IMR-90 (cell line): ENCODE measurements around the gene PRPS1. TPM values are rescaled to one million over a fixed set of nuclear protein-coding genes. Genes with fewer than 3 reads are reported as not detected.

Source experiments
- ATAC-seq: fragments of 200-7000 bp; cut with Tn5 transposase; 2 replicates; pipeline ENCODE4 v1.9.1; 2020; ENCODE audit warnings: low read depth, mild to moderate bottlenecking, moderate library complexity
- BruUV-seq: library from RNA; stranded (reverse); fragments of 400-500 nt; replicated peaks from 2 replicates; lab custom pipeline; 2021; lab: Mats Ljungman, UMichigan
- CTCF ChIA-PET: fragments of 300-600 bp; formaldehyde crosslinking; extraction: SDS; loops from one replicate; lab custom pipeline; 2021; ENCODE audit warnings: antibody characterized with exemption; lab: Yijun Ruan, JAX
- POLR2A ChIA-PET: fragments of 300-600 bp; sonication (Branson Sonifier 250); formaldehyde crosslinking; loops from one replicate; lab custom pipeline; 2022; ENCODE audit warnings: antibody characterized with exemption; ENCODE audit not compliant: unreplicated experiment; lab: Charles Lee
- DNase-seq: peaks from one replicate; pipeline ENCODE4 v3.0.0; 2013
- H2AFZ ChIP-seq: replicated peaks from 2 replicates; pipeline ENCODE3; 2013; ENCODE audit warnings: low read length, mild to moderate bottlenecking; ENCODE audit not compliant: poor library complexity
- H2AK5ac ChIP-seq: 2 replicates; pipeline ENCODE4 v1.6.1; 2013; ENCODE audit warnings: low read depth, low read length, inconsistent platforms
- H2AK9ac ChIP-seq: replicated peaks from 2 replicates; pipeline ENCODE3; 2013; ENCODE audit warnings: mild to moderate bottlenecking, low read depth, low read length, moderate library complexity; ENCODE audit not compliant: poor library complexity
- H2BK120ac ChIP-seq: 2 replicates; pipeline ENCODE4 v1.6.1; 2013; ENCODE audit warnings: low read depth, low read length, inconsistent platforms
- H2BK15ac ChIP-seq: 3 replicates; pipeline ENCODE4 v1.6.1; 2013; ENCODE audit warnings: low read depth, low read length, inconsistent platforms
- H2BK20ac ChIP-seq: 2 replicates; pipeline ENCODE4 v1.6.1; 2013; ENCODE audit warnings: low read depth, mild to moderate bottlenecking, inconsistent platforms, low read length, moderate library complexity
- H2BK5ac ChIP-seq: 2 replicates; pipeline ENCODE4 v1.6.1; 2013; ENCODE audit warnings: mild to moderate bottlenecking, low read depth, low read length, inconsistent platforms; ENCODE audit not compliant: poor library complexity, severe bottlenecking
- H3K14ac ChIP-seq: replicated peaks from 2 replicates; pipeline ENCODE4 v1.6.1; 2013; ENCODE audit warnings: low read depth, low read length, inconsistent platforms
- H3K18ac ChIP-seq: 2 replicates; pipeline ENCODE4 v1.6.1; 2013; ENCODE audit warnings: low read depth, low read length, control low read depth
- H3K23ac ChIP-seq: 2 replicates; pipeline ENCODE4 v1.6.1; 2013; ENCODE audit warnings: low read depth, low read length, inconsistent platforms
- H3K27ac ChIP-seq: 2 replicates; pipeline ENCODE4 v1.5.1; 2013; ENCODE audit warnings: mild to moderate bottlenecking, control low read depth, low read length; ENCODE audit not compliant: insufficient read depth
- H3K27me3 ChIP-seq: 2 replicates; pipeline ENCODE4 v1.6.1; 2013; ENCODE audit warnings: low read length; ENCODE audit not compliant: control insufficient read depth, insufficient read depth
- H3K36me3 ChIP-seq: 2 replicates; pipeline ENCODE4 v1.6.1; 2013; ENCODE audit warnings: low read length, mixed read lengths; ENCODE audit not compliant: control insufficient read depth, insufficient read depth
- H3K4ac ChIP-seq: 2 replicates; pipeline ENCODE4 v1.6.1; 2013; ENCODE audit warnings: low read depth, low read length, inconsistent platforms
- H3K4me1 ChIP-seq: 2 replicates; pipeline ENCODE4 v1.6.1; 2013; ENCODE audit warnings: low read length, mixed read lengths; ENCODE audit not compliant: control insufficient read depth, insufficient read depth
- H3K4me2 ChIP-seq: 2 replicates; pipeline ENCODE4 v1.6.1; 2013; ENCODE audit warnings: low read depth, mild to moderate bottlenecking, control low read depth, low read length, moderate library complexity
- H3K4me3 ChIP-seq: 2 replicates; pipeline ENCODE4 v1.5.1; 2013; ENCODE audit warnings: low read depth, mild to moderate bottlenecking, control low read depth, low read length, moderate library complexity; ENCODE audit not compliant: insufficient read depth
- H3K56ac ChIP-seq: 2 replicates; pipeline ENCODE4 v1.6.1; 2013; ENCODE audit warnings: low read length, inconsistent platforms; ENCODE audit not compliant: insufficient read depth; ENCODE audit errors: extremely low read depth
- H3K79me1 ChIP-seq, 2 experiments: 2 replicates each; pipeline ENCODE4 v1.6.1; 2013; ENCODE audit warnings: low read length in 2 of 2, inconsistent platforms in 1 of 2, low read depth in 1 of 2
- H3K9ac ChIP-seq: 2 replicates; pipeline ENCODE4 v1.6.1; 2013; ENCODE audit warnings: low read depth, low read length, control low read depth
- H3K9me1 ChIP-seq: 2 replicates; pipeline ENCODE4 v1.6.1; 2013; ENCODE audit warnings: low read length, inconsistent platforms; ENCODE audit not compliant: insufficient read depth
- H3K9me3 ChIP-seq: 2 replicates; pipeline ENCODE4 v1.6.1; 2013; ENCODE audit warnings: low read length; ENCODE audit not compliant: control insufficient read depth, insufficient read depth
- H4K20me1 ChIP-seq: 2 replicates; pipeline ENCODE4 v1.6.1; 2013; ENCODE audit warnings: low read length, inconsistent platforms; ENCODE audit not compliant: insufficient read depth
- H4K5ac ChIP-seq: 2 replicates; pipeline ENCODE4 v1.6.1; 2013; ENCODE audit warnings: mild to moderate bottlenecking, low read depth, low read length, control low read depth
- H4K8ac ChIP-seq, 2 experiments: 2 replicates each; pipeline ENCODE4 v1.6.1; 2013; ENCODE audit warnings: low read depth in 2 of 2, low read length in 2 of 2, control low read depth in 1 of 2, inconsistent platforms in 1 of 2
- H4K91ac ChIP-seq: 2 replicates; pipeline ENCODE4 v1.6.1; 2013; ENCODE audit warnings: low read depth, low read length, inconsistent platforms; ENCODE audit not compliant: insufficient read depth
- BHLHE40 ChIP-seq: fragments of 150-350 bp; IDR thresholded peaks from 2 replicates; pipeline ENCODE4 v1.6.1; 2016; ENCODE audit warnings: mild to moderate bottlenecking, low read depth, low read length
- CEBPB ChIP-seq: IDR thresholded peaks from 2 replicates; pipeline ENCODE4 v1.6.1; 2012; ENCODE audit warnings: low read depth, low read length, improper control_type of control experiment
- CHD1 ChIP-seq: IDR thresholded peaks from 2 replicates; pipeline ENCODE4 v1.6.1; 2012; ENCODE audit warnings: low read depth, low read length, improper control_type of control experiment
- CTCF ChIP-seq: conservative IDR thresholded peaks from 2 replicates; pipeline ENCODE4 v1.5.1; 2012; ENCODE audit warnings: mild to moderate bottlenecking, low read depth, low read length, improper control_type of control experiment
- ELK1 ChIP-seq: fragments of 150-350 bp; IDR thresholded peaks from 2 replicates; pipeline ENCODE4 v1.6.1; 2016; ENCODE audit warnings: low read depth, mild to moderate bottlenecking, low read length, moderate library complexity, borderline replicate concordance
- FOS ChIP-seq: fragments of 150-350 bp; IDR thresholded peaks from 2 replicates; pipeline ENCODE4 v1.6.1; 2016; ENCODE audit warnings: low read depth, low read length
- MAFK ChIP-seq: IDR thresholded peaks from 2 replicates; pipeline ENCODE4 v1.6.1; 2012; ENCODE audit warnings: low read depth, low read length, improper control_type of control experiment
- MAZ ChIP-seq: IDR thresholded peaks from 2 replicates; pipeline ENCODE4 v1.6.1; 2012; ENCODE audit warnings: low read depth, mild to moderate bottlenecking, low read length, improper control_type of control experiment, moderate library complexity, borderline replicate concordance
- MXI1 ChIP-seq: IDR thresholded peaks from 2 replicates; pipeline ENCODE4 v1.6.1; 2012; ENCODE audit warnings: low read depth, mild to moderate bottlenecking, low read length, moderate library complexity, borderline replicate concordance
- NFE2L2 ChIP-seq: fragments of 150-350 bp; IDR thresholded peaks from 2 replicates; pipeline ENCODE4 v1.6.1; 2016; ENCODE audit warnings: low read depth, mild to moderate bottlenecking, low read length
- POLR2A ChIP-seq: IDR thresholded peaks from 2 replicates; pipeline ENCODE4 v1.6.1; 2012; ENCODE audit warnings: mild to moderate bottlenecking, low read depth, low read length
- RAD21 ChIP-seq: IDR thresholded peaks from 2 replicates; pipeline ENCODE4 v1.6.1; 2012; ENCODE audit warnings: low read length, improper control_type of control experiment
- RCOR1 ChIP-seq: IDR thresholded peaks from 2 replicates; pipeline ENCODE4 v1.6.1; 2012; ENCODE audit warnings: mild to moderate bottlenecking, low read length, improper control_type of control experiment; ENCODE audit not compliant: insufficient replicate concordance
- RFX5 ChIP-seq: IDR thresholded peaks from 2 replicates; pipeline ENCODE4 v1.8.0; 2012; ENCODE audit warnings: low read depth, mild to moderate bottlenecking, low read length, moderate library complexity
- SMC3 ChIP-seq: fragments of 150-350 bp; IDR thresholded peaks from 2 replicates; pipeline ENCODE4 v1.6.1; 2016; ENCODE audit warnings: low read depth, mild to moderate bottlenecking, antibody characterized with exemption, low read length, moderate library complexity
- USF2 ChIP-seq: fragments of 150-350 bp; IDR thresholded peaks from 2 replicates; pipeline ENCODE4 v1.6.1; 2017; ENCODE audit warnings: mild to moderate bottlenecking, antibody characterized with exemption, low read length, low read depth
- WGBS, 2 experiments: methylation state at CpG; one replicate each; pipeline versions ENCODE4 v1.1.5 to v1.1.7; 2013; ENCODE audit warnings: missing lambda C conversion rate in 2 of 2; ENCODE audit not compliant: insufficient read length in 1 of 2; ENCODE audit errors: extremely low coverage in 2 of 2; 5-methylcytosine and 5-hydroxymethylcytosine counted together
- dilution Hi-C: fragments of 300-500 bp; cut with HindIII; formaldehyde crosslinking; loops from one replicate; pipeline ENCODE4 v1.14.3; 2018; ENCODE audit warnings: low sequenced_read_pairs; ENCODE audit not compliant: unreplicated experiment
- in situ Hi-C: fragments of 300-500 bp; cut with MboI; formaldehyde crosslinking; loops from 3 replicates; pipeline ENCODE4 v1.14.3; 2019; ENCODE audit warnings: low sequenced_read_pairs, inconsistent platforms, mixed read lengths
- intact Hi-C: fragments of 100-400 bp; cut with micrococcal nuclease; formaldehyde crosslinking; loops from 2 replicates; pipeline ENCODE4 v1.10.0; 2022
- polyA plus RNA-seq, 3 experiments: library from polyadenylated mRNA; depleted of rRNA; stranded (reverse); fragments of >200 nt; gene quantifications; 2 replicates each; pipeline ENCODE4 v1.2.3, GENCODE V29; 2012; ENCODE audit warnings: low replicate concordance in 1 of 3
- total RNA-seq: library from RNA; depleted of rRNA; stranded (reverse); fragments of >200 nt; gene quantifications from 2 replicates; pipeline ENCODE4 v1.2.3, GENCODE V29; 2012

PRPS1 gene
- total and polyA plus RNA-seq, 2 of the 4 experiments (the other 2 are of a cell fraction): 118 to 137 TPM

- WGBS, 2 experiments: 50% methylated on average over 5 of the region's 10 CpGs; no CpG with 5 or more reads in 1 of the 2 experiments
- Histone ChIP-seq H3K27me3 (peaks cover 19% of the 10 kb centered on the region), H4K91ac (no peak overlapping the region), H2BK120ac (no peak overlapping the region), H3K9ac (no peak overlapping the region; the same call in 1 of the 2 replicates), H3K23ac (no peak overlapping the region), H3K4me1 (0 out of 2 replicates have a peak, but pooled peaks cover 1% of the 10 kb centered on the region), H3K9me1 (no peaks in the 10 kb centered on the region), H2AFZ (peak overlapping the region; percentile 25), H4K5ac (no peak overlapping the region), H2AK5ac (no peak overlapping the region), H3K4ac (peak overlapping the region; percentile 52; the same call in 1 of the 2 replicates), H3K18ac (no peak overlapping the region), H4K20me1 (no peaks in the 10 kb centered on the region), H2AK9ac (no peak overlapping the region), H4K8ac (peak overlapping the region in 1 of 2 experiments; percentile 40; a peak in 1 of 4 replicates), H2BK5ac (no peak overlapping the region), H3K14ac (no peak overlapping the region), H2BK15ac (no peak overlapping the region), H3K4me3 (no peak overlapping the region), H3K56ac (no peak overlapping the region), H3K79me1 (no peaks in the 10 kb centered on the region), H2BK20ac (no peak overlapping the region), H3K9me3 (no peaks in the 10 kb centered on the region), H3K36me3 (no peaks in the 10 kb centered on the region), H3K4me2 (no peak overlapping the region), H3K27ac (no peak overlapping the region)
- BruUV-seq: no TSS peak
- ATAC-seq (no peak), DNase-seq (no peak)
- in situ Hi-C loops (loop anchor here (5.0 kb wide), 1 partner anchor 40 kb away; no protein-coding TSS in a partner anchor), dilution Hi-C loops (no loop called here), intact Hi-C loops (loop anchor here (2.0 to 5.0 kb wide), 2 partner anchors 39 to 100 kb away; partner anchors contain the start of genes NCBP2L and TSC22D3)
- CTCF ChIA-PET: interaction anchor here (1.1 kb wide), 1 partner anchor 39 kb away, joined by 3 read pairs; no protein-coding TSS in a partner anchor
- TF ChIP-seq NFE2L2: no peak
- no peak for TF ChIP-seq CEBPB
- no peak for TF ChIP-seq CTCF
- no peak for TF ChIP-seq POLR2A
- no peak for TF ChIP-seq SMC3
- TF ChIP-seq CHD1: no peak
- TF ChIP-seq FOS: no peak
- no peak for TF ChIP-seq RAD21
- no peak for TF ChIP-seq ELK1
- no peak for TF ChIP-seq USF2
- TF ChIP-seq MXI1: no peak
- TF ChIP-seq RCOR1: no peak
- TF ChIP-seq MAZ: no peak
- no peak for TF ChIP-seq BHLHE40
- no peak for TF ChIP-seq MAFK
- TF ChIP-seq RFX5: no peak
- POLR2A ChIA-PET: no interaction called here
Measured at GRCh38 chrX:107677501-107677901, 49.2 kb downstream of the PRPS1 start.
